ENCODE data around the gene SIPA1L3.

Gene SIPA1L3

GRCh38 chr19:38073841-38074685, 167.1 kb downstream of the SIPA1L3 start:
- DNase-seq: no peak

GRCh38 chr19:38076337-38076736, 169.3 kb downstream of the SIPA1L3 start:
- DNase-seq: no peak

DNA sequence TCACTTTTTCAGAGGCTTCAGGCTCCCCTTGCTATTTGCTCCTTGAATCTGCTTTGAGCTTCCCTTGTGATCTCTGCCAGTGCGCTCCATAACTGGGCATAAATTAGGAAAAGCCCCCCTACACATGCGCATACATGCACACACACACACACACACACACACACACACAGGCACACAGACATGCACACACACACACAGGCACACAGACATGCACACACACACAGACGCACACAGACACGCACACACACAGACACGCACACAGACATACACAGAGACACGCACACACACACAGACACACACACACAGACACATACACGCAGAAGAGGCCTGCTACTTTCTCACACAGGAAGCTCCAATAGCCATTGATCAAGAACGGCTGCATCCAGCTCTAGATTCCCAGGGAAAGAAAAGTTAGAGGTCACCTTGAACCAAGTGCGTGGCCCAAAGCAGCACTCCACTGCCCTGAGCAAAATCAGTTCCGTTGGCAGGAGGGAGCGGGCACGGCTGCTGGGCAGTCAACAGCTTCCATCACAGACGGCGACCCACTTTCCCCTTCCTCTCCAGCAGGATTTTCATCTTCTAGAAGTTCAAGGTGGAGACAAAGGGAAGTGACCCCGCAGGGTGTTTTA, 171.4 kb downstream of the SIPA1L3 start:
- no peak for DNase-seq

GRCh38 chr19:38079926-38080380, 172.9 kb downstream of the SIPA1L3 start:
- peak; percentile 49 for DNase-seq

- DNase-seq: no peak
These were observed 174.7 kb downstream of the SIPA1L3 start for GRCh38 chr19:38081547-38082255.

- DNase-seq: no peak
These were observed 175.5 kb downstream of the SIPA1L3 start for GRCh38 chr19:38082256-38083118.

GRCh38 chr19:38084196-38084595, 177.2 kb downstream of the SIPA1L3 start:
- DNase-seq: no peak

DNA sequence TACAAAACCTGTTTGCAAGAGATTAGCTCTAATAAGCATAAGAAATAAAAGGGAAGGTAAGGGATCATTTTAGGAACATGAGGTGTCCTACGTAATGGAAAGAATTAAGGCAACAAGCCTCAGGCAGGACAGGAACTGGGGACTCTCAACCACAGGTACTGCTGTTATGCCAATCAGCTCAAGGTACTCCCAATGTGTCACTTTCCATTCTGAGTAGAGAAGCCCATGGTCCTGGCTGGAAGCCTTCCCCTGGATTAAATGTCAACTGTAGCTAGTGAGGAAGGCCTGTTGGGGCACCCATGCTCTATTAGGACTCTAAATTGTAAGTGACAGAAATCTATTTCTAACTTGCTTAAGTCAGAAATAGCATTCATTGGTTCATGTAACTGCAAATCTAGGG, 182.4 kb downstream of the SIPA1L3 start:
- no peak for DNase-seq

DNA sequence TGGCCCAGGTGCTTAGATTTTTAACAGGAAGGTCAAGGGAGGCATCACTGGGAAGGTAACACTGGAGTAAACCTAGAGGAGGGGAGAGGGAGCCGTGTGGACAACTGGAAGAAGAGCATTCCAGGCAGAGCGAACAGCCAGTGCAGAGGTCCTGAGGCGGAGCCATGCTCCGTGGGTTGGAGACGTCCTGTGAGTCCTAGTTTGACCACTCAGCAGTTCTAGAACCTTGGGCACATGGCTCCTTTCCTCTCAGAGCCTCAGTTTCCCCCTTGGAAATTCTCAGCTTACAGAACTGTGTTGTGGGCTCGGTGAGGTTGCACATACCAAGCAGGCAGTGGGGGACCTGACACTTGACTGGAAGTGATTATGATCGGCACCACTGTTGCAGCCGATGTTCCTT, 186.1 kb downstream of the SIPA1L3 start:
- no peak for DNase-seq

DNA sequence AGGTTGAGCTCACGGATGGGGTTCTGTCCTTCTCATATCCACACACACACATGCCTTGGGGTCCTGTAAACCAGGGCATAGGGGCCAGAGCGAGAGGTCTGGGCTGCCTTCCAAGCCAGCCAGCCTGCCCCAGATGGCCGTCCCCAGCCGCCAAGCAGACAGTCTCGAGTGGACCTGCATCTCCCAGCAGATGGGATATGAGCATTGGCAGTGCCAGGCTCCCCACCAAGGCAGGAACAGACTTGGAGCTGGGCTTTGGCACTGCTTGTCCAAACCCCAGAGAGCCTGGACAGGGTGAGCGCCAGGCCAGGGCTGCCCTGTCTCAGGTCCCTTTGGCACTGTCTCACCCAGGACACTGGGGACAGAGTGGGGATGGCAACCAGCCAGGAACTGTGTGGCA, 186.6 kb downstream of the SIPA1L3 start:
- DNase-seq: no peak

DNA sequence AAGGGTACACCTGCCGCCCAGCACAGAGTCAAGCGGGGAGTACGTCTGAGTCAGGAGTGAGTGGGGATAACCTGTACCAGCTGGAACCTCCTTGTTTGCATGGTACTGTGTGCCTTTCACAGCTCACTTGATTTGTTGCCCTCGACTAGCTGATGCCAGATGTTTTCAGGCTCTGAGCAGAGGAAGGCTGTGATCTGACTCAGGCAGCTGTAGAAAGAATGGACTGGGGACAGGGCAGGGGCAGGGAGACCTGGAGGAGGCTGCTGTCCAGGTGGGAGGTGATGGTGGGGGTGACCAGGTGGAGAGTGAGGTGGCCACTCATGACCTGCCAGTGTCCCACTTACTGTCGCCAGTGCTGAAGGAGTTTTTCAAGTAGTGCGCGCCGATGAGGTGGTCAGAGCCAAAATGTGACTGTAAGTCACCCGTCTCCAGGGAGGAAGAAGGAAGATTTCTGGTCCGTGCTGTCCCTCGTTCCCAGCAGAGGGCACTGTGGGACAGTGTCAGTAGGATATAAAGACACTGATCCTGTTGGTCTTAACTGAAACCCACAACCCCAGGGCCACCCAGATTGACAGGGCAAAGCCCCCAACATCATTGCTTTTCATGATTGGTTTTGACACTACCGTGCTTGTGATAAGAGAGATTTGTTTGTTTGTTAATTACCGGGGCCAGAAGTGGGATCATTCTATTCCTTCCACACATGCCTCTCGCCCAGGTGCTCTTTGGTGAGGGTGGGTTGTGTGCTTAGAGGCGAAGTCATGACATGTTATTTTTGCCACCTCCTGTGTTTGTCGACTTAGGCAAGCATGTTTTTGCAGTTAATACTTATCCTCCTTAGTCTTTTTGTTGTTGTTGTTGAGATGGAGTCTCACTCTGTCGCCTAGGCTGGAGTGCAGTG, 188.7 kb downstream of the SIPA1L3 start:
- DNase-seq: peak; percentile 56

- no peak for DNase-seq
These were observed 193.0 kb downstream of the SIPA1L3 start for GRCh38 chr19:38099966-38100365.

GRCh38 chr19:38100589-38100988, 193.6 kb downstream of the SIPA1L3 start:
- no peak for DNase-seq

- DNase-seq: no peak
These were observed 194.7 kb downstream of the SIPA1L3 start for GRCh38 chr19:38101723-38102122.

DNA sequence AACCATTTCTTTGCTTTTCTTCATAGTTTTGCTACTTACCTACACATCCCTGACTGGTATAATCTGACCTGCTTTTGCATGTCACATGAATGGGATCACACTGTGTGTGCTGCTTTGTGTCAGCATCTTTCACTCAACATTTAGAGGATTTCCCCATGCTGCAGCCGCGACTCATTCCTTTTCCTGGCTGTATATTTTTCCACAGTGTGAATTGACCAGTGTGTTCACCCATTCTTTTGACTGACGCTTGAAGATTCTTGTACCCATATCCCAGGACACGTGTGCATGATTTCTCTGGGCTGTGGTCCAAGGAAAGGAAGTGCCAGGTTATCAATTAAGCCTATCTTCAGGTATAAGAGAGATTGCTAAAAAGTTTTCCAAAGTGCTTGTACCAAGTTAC, 198.6 kb downstream of the SIPA1L3 start:
- DNase-seq: no peak

- DNase-seq: peak; percentile 11
These were observed 200.1 kb downstream of the SIPA1L3 start for GRCh38 chr19:38107129-38107528.

GRCh38 chr19:38111898-38112297, 204.9 kb downstream of the SIPA1L3 start:
- DNase-seq: no peak

DNA sequence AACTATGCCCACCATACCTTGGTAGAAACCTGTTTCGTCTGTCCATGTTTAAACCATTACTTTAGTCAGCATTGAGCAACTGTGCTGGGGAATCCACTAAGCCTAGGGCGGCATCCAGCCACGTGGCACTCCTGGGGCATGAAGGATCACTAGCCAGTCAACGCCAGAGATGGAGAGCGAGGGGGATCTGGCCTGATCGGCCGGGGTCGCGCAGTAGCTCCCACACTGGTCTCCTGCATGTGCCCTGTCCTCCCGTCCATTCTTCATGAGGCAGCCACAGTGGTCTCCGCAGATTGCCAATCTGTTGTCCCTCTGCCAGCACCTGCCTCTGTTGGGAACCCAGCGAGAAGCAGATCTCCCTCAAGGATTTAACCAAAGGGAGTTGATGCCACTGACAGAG, 207.6 kb downstream of the SIPA1L3 start:
- no peak for DNase-seq

DNA sequence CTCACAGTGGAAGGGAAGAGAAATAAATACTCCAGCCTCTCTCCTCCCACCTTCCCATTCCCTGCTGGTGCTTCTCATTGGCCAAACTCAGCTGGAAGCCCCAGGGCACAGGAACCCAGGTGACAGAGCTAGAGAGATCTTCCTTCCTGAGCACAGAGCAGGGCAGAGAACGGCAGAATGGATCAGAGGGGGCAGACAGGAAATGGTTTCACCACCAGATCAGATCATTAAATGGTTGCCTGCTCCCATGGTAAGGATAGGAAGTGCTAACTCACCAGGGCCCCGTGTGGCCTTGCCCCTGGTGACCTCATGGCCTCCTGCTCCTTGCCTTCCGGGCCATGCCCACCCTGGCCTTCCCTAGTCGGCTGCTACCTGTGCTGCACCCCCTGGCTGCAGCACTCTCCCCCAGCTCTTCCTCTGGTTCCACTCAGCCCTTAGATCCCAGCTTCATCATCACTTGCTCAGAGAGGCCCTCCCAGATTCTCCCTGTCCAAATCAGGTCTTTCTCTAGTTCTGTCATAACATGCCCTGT, 208.3 kb downstream of the SIPA1L3 start:
- DNase-seq: no peak

DNA sequence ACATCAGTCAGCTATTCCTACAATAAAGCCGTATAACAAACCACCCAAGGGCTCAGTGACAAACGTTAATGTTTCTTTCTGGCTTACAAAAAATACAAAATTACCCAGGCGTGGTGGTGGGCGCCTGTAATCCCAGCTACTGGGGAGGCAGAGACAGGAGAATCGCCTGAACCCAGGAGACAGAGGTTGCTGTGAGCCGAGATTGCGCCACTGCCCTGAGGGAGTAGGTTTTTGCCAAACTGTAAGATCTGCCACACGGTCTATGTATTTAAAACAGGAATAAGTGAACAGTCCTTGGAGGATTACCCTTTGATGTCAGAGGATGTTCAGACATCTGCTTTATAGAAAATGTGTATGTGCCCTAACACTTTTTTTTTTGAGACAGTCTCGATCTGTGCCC, 211.2 kb downstream of the SIPA1L3 start:
- DNase-seq: no peak

DNA sequence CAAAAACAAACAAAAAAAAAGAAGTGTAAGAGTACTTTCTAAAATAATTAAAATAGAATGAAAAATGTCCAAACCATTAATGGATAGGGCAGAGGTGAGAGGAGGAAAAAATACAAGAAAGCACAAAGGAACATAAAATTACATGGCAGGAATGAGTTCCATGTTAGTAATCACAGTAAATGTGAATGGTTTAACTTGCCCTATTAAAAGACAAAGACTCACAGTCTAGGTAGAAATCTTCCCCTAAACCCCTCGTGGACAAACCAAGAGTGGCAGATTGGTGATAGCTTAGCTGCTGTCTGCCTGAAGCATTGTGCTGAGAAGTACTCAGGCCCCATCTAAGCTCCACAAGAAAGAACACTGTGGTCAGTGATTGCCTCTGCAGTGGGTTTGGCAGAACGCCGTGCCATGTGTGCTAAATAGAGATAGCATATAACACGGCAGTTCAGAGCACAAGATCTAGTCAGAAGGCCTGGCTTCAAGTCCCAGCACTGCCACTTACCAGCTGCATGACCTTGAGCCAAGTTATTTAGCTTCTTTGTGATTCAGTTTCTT, 213.5 kb downstream of the SIPA1L3 start:
- DNase-seq: no peak
